Measurements from ENCODE around the gene LMO2.

DNA sequence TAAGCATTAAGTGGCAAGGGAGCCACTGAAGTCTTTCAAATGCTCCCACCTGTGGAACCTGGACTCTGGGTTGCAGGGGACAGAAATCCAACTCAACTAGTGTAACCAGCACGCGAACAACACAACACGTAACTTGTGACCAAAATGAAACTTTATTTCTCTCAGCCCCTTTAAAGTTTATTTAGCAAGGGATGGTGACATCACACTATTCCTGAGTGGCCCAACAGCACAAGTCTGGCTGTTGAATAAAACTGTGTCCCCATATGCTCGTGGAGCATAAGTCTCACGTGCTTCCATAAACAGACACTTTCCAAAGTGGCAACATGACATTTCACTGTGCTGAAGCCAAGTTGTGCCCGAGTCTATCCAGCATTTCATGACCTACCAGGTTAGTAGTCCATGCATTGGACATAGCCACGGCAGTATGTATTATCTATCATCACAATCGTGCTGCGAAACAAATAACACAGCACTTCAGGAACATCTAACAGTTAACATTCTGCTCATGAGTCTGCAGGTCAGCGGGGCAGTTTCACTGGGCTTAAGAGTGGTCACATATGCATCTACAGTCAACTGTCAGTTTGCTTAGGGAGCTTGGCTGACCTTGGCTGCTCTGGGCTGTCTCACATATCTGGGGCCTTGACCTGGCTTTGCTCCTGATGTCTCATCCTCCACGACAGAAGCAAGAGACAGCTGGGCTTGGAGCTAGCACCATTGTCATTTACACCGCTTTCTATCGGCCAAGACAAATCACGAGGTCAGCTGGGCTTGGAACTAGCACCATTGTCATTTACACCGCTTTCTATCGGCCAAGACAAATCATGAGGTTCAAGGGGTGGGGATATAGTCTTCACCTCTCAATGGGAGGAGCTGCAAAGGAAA lies 35.0 kb upstream of the LMO2 start:
- TF ChIP-seq POLR2A (IDR thresholded peaks at IDR 0.05; ENCODE audit: low read depth, low read length) (no peak), CTCF (IDR thresholded peaks at IDR 0.05; ENCODE audit: extremely low read depth in 1 of 2, insufficient read depth in 1 of 2, low read depth in 1 of 2, low read length in 2 of 2) (no peak), MYC (IDR thresholded peaks at IDR 0.05; ENCODE audit: low read depth, low read length) (no peak), JUN (IDR thresholded peaks at IDR 0.05; ENCODE audit: borderline replicate concordance, insufficient read depth, insufficient read length, low read depth) (no peak)

All from endothelial cell of umbilical vein (primary cell).